ENCODE measurements around the gene NCKAP5. TPM values are rescaled to one million over a fixed set of nuclear protein-coding genes. Genes with fewer than 3 reads are reported as not detected.

Gene NCKAP5
- total RNA-seq, 1 experiment from 2014 or later: not detected

DNA sequence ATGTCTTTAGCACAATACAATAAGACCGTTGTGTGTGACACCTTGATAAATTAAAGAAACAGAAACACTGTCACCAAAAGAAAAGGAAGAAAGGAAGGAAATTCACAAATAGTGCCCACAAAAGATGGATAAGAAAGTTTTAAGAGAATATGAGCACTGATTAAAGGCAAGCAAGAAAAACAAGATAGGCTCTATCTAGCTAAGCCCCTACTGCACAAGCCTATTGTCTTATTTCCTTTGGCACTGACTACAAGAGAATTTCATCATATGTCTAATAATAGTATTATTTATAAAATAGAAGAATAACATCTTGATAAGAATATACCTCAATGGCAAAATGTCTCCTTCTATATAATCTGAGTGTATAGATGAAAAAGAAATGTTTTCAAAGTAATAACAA, 335.7 kb downstream of the NCKAP5 start:
- Mint-ChIP-seq H3K4me1 (ENCODE audit: insufficient read depth, unreplicated experiment) (no peaks in the 10 kb centered on the region), H3K4me3 (ENCODE audit: unreplicated experiment) (no peak overlapping the region), H3K27me3 (ENCODE audit: insufficient read depth, unreplicated experiment) (peaks cover 25% of the 10 kb centered on the region), H3K9me3 (ENCODE audit: unreplicated experiment) (no peaks in the 10 kb centered on the region), H3K36me3 (ENCODE audit: insufficient read depth, unreplicated experiment) (no peaks in the 10 kb centered on the region), H3K27ac (ENCODE audit: low read depth, unreplicated experiment) (no peak overlapping the region)
- intact Hi-C loops (cut with micrococcal nuclease): no loop called here
- no peak for DNase-seq (ENCODE audit: unreplicated experiment)
- TF ChIP-seq, protein P1, sequence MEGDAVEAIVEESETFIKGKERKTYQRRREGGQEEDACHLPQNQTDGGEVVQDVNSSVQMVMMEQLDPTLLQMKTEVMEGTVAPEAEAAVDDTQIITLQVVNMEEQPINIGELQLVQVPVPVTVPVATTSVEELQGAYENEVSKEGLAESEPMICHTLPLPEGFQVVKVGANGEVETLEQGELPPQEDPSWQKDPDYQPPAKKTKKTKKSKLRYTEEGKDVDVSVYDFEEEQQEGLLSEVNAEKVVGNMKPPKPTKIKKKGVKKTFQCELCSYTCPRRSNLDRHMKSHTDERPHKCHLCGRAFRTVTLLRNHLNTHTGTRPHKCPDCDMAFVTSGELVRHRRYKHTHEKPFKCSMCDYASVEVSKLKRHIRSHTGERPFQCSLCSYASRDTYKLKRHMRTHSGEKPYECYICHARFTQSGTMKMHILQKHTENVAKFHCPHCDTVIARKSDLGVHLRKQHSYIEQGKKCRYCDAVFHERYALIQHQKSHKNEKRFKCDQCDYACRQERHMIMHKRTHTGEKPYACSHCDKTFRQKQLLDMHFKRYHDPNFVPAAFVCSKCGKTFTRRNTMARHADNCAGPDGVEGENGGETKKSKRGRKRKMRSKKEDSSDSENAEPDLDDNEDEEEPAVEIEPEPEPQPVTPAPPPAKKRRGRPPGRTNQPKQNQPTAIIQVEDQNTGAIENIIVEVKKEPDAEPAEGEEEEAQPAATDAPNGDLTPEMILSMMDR (IDR thresholded peaks at IDR 0.05; ENCODE audit: unreplicated experiment): no peak
- no TSS peak for BruUV-seq (replicated peaks)
- POLR2A ChIA-PET: no interaction called here
- CTCF ChIA-PET: no interaction called here

DNA sequence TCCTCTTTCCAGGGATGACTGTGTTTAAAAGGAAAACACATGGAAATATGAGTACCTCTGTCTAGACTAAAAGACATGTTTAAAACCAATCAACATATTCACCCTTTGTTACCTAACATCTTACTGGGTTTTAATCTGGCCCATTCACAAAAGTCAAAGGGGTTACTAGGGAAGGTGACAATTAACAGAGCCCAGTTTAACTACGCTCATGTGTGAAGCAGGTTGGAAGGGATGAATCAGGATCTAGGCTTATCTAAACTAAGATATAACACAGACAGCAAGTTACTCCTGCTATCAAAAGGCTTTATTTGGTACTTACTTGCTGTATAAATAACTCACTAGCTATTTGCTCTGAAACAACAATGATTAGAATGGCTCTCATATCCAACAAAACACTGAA, 337.0 kb downstream of the NCKAP5 start:
- POLR2A ChIA-PET: no interaction called here
- intact Hi-C loops (cut with micrococcal nuclease): no loop called here
- Mint-ChIP-seq H3K27me3 (ENCODE audit: insufficient read depth, unreplicated experiment) (peaks cover 26% of the 10 kb centered on the region), H3K4me3 (ENCODE audit: unreplicated experiment) (no peak overlapping the region), H3K36me3 (ENCODE audit: insufficient read depth, unreplicated experiment) (no peaks in the 10 kb centered on the region), H3K27ac (ENCODE audit: low read depth, unreplicated experiment) (no peak overlapping the region), H3K9me3 (ENCODE audit: unreplicated experiment) (no peaks in the 10 kb centered on the region), H3K4me1 (ENCODE audit: insufficient read depth, unreplicated experiment) (no peaks in the 10 kb centered on the region)
- TF ChIP-seq, protein P1 (IDR thresholded peaks at IDR 0.05; ENCODE audit: unreplicated experiment): no peak
- no TSS peak for BruUV-seq (replicated peaks)
- CTCF ChIA-PET: interaction anchor here (0.7 kb wide), 1 partner anchor 317 kb away, joined by 3 read pairs; no protein-coding TSS in a partner anchor
- DNase-seq (ENCODE audit: unreplicated experiment): no peak

- H3K27ac Mint-ChIP-seq (ENCODE audit: low read depth, unreplicated experiment): no peak overlapping the region
- H3K4me3 Mint-ChIP-seq (ENCODE audit: unreplicated experiment): no peak overlapping the region
- intact Hi-C loops (cut with micrococcal nuclease): no loop called here
- BruUV-seq (replicated peaks): no TSS peak
- no peaks in the 10 kb centered on the region for H3K9me3 Mint-ChIP-seq (ENCODE audit: unreplicated experiment)
- H3K36me3 Mint-ChIP-seq (ENCODE audit: insufficient read depth, unreplicated experiment): no peaks in the 10 kb centered on the region
- TF ChIP-seq, protein P1 (IDR thresholded peaks at IDR 0.05; ENCODE audit: unreplicated experiment): no peak
- peaks cover 26% of the 10 kb centered on the region for H3K27me3 Mint-ChIP-seq (ENCODE audit: insufficient read depth, unreplicated experiment)
- no peaks in the 10 kb centered on the region for H3K4me1 Mint-ChIP-seq (ENCODE audit: insufficient read depth, unreplicated experiment)
- ChIA-PET CTCF (no interaction called here), POLR2A (no interaction called here)
- no peak for DNase-seq (ENCODE audit: unreplicated experiment)
Observed at GRCh38 chr2:133229974-133230373, 338.3 kb downstream of the NCKAP5 start.

DNA sequence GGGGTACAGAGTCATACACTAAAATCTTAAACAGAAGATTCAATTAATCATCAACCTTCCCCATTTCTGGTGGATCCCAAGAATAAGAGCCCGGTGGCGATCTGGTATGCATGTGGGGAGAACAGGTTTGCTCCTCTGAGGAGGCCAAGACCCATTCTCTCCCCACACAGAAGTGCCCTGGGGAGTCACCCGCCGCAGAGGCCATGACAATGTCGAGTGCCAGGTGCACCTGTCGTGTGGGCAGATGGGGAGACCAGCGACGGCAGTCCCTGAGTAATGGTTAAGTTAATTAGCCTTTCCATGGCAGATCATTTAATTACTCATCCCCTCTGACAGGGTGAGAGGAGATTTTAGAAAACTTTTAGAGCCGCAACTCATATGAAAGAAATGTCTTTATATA, 345.0 kb downstream of the NCKAP5 start:
- BruUV-seq (replicated peaks): no TSS peak
- Mint-ChIP-seq H3K4me1 (ENCODE audit: insufficient read depth, unreplicated experiment) (no peaks in the 10 kb centered on the region), H3K36me3 (ENCODE audit: insufficient read depth, unreplicated experiment) (peaks cover 6% of the 10 kb centered on the region), H3K27me3 (ENCODE audit: insufficient read depth, unreplicated experiment) (peaks cover 7% of the 10 kb centered on the region), H3K27ac (ENCODE audit: low read depth, unreplicated experiment) (no peak overlapping the region), H3K4me3 (ENCODE audit: unreplicated experiment) (no peak overlapping the region), H3K9me3 (ENCODE audit: unreplicated experiment) (no peaks in the 10 kb centered on the region)
- intact Hi-C loops (cut with micrococcal nuclease): no loop called here
- DNase-seq (ENCODE audit: unreplicated experiment): no peak
- POLR2A ChIA-PET: interaction anchor here (0.7 kb wide), 1 partner anchor 278 kb away, joined by 3 read pairs; no protein-coding TSS in a partner anchor
- CTCF ChIA-PET: no interaction called here
- TF ChIP-seq, protein P1 (IDR thresholded peaks at IDR 0.05; ENCODE audit: unreplicated experiment): no peak

Measured in MCF 10A (cell line).